Left lobe of liver (tissue), 2 donors: Measurements from ENCODE around the gene EXOC6B. TPM values are rescaled to one million over a fixed set of nuclear protein-coding genes. Genes with fewer than 3 reads are reported as not detected.

Source experiments
- ATAC-seq: fragments of 200-7000 bp; cut with Tn5 transposase; one replicate; pipeline ENCODE4 v1.9.1; 2020; ENCODE audit warnings: mild to moderate bottlenecking, moderate library complexity
- DNase-seq: peaks from one replicate; pipeline ENCODE4 v3.0.0-alpha.2; 2020; ENCODE audit warnings: low spot score
- total RNA-seq: library from RNA; stranded (reverse); gene quantifications from one replicate; pipeline ENCODE4 v1.2.1, GENCODE V29; 2021
- donor health status: DM: no; HTN: no; CAD: no; lungs with moderate emphysema.
- donor health status: DM: no; HTN: yes; CAD: no.

EXOC6B gene
- total RNA-seq, 1 donor from 2014 or later = 9.1 TPM

DNA sequence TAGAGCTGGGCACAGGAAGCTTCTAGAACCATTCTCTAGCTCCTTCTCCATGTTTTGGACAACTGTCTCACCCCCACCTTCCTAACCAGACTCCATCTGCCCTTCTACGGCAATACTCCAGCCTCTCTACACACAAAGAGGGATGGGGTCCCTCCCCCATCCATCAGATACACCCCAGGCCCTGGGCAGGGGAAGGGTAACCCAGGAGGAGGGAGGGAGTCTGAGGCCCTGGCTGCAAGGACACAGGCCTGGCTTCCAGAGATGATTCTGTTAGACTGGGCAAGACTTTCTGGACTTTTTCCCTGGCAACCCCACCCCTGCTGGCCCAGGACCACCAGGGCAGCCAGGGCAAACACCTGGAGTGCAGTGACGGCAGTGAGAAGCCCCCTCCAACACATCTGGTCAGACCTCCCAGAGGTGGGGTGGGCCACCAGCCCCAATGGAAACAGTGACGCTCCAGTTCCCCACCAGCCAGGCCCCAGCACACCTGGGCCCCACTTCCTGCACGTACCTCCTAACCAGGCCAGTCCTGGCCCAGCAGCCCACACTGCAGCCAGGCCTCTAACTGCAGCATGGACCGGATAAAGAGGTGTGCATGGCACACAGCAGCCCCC lies 684.7 kb downstream of the EXOC6B start:
- ATAC-seq (no peak), DNase-seq (peak; percentile 41)

DNA sequence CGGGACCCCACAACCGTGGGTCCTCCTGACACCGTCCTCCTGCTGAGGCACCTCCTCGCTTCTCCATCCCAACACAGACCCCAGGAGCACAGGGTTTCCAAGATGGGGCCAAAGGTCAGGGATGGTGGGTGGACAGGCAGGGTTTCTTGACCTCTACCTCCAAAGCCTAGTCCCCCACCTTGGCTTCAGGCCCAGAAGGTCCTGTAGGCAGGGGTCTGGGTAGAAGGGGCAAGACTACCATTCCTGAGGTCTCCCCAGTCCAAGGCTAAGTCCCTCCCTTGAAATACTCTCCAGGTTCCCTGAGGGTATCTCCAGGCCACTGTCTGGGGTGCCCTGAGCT lies 685.2 kb downstream of the EXOC6B start:
- ATAC-seq = no peak
- no peak for DNase-seq

DNA sequence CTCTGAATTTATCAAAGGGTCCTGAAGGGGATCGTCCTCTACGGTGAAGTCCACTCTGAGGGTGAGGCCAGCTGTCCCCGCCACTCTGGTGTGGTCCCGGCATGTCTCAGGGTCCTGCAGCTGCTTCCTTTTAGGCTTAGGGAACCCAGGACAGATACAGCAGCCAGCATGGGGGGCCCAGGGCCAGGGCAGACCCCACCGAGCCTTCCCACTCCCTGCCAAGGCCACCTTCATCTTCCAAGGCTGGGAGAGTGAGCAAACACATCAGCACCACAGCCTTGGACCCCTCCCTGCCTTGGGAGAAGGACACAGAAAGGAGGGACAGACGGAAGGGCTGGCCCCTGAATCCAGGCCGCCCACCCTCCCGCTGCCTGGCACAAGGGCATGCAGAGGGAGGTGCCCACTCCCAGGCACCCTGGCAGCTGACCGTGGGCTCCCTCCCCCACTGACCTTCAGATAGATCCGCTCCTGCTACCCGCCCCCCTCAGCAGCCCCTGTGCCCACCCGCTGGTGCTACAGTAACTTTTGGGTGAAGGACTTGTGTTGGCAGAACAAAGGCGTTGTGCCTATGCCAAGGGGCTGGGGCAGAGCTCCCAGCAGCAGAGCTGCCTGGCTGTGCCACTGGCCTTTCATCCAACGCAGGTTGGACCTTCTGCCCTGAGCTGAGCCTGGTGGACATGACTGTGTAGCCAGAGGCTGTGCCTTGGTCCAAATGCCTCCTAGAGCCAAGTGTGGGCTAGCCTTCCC lies 685.8 kb downstream of the EXOC6B start:
- no peak for ATAC-seq
- DNase-seq = peak; percentile 48

DNA sequence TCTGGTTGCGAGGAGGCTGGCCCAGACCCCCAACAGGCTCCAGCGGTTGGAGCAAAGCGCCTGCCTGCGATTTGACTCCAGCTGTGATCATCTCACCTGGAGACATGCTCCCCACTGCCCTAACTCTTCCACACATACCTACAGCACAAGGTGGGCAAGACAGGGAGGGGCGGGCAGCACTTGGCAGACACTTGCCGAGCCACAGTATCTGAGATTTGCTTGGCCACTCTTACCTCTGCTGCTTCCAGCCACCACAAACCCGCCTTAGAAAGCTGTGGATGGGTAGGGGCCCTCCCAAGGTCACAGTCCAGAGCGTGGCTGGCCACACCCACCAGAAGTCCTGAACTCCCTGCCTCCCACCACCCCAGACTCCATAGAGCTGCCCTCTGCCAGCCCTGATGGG lies 686.4 kb downstream of the EXOC6B start:
- no peak for ATAC-seq
- DNase-seq = no peak

DNA sequence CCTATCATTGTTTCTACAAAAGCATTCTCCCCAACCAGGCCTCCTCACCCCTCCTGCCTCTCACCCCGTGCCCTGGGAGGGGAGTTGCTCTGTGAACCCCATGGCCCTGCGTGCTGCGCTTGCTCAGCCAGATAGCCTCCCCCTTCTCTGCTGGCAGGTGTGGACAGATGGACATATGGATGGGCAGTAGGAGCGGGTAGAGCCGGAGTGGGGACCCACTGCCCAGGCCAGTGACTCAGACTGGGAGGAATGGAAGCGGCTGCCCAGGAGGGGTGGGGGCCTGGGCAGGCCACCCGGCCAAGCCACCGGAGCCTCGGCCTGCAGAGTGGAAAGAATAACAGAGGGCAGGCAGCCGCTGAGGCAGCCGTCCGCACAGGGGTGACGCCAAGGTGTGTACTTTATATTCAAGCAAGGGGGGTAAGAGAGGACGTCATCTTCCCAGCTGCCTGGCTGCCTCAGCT lies 686.9 kb downstream of the EXOC6B start:
- ATAC-seq = no peak
- DNase-seq = peak; percentile 39

DNA sequence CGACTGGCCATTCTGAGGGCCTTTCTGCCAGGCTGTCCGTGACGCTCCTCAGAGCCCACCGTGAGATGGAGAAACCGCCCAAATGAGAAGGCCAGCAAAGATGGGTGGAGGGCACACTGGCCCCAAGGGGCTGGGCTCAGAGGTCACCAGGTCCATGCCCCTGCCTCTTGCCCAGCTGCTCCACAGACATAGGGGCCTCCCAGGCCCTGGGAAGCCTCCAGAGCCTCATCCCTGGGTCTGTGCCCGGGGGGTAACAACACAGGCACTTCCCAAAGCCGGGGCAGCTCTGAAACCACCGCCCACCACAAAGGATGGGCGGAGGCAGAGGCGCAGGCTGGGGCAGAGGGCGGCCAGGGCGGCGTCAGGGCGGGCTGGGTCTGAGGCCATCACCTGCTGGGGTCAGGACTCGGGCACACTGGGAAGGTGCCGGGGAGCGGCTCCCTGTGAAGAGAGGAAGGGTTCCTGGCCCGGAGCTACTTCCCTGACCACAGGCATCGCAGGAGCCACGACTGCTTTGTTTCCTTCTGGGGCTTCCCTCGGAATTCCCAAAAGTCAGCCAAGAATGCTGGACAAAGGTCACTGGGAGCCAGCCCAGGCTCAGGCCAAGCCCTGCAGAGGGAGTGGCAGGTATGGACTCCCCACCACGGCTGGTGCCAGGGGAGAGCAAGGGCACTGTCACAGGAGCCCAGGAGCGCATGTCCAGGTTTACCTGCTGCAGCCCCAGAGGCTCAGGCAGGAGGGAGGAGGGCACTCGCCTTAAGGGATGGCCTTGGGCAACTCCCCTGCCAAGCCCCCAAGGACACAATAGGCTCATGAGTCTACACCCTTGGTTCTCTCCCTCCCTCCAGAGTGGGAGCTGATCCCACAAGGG lies 687.6 kb downstream of the EXOC6B start:
- ATAC-seq (peak; percentile 86), DNase-seq (peak; percentile 85)

DNA sequence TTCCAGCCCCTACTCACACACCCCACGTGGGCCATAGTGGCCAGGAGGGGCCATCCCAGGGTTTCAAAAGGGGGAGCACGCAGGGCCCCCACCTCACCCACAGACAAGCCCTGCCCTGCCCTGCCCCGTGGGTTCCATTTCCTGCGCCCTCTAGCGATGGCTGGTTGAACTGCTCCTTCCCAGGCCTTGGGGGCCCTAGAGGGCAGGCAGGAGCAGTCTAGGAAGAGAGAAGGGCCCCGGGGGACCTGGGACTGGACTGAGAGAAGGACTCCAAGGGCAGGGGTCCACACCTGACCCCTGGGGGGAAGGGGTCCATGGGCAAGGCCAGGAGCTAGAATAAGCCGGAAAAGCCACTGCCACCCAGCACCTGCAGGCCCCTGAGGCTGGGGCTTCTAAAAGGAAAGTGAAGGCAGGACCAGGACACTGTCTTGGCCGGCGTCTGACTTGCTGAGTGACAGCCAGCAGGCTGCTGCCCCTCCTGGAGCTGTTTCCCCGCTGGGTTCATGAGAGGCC lies 688.3 kb downstream of the EXOC6B start:
- ATAC-seq (peak; percentile 72), DNase-seq (peak; percentile 65)

DNA sequence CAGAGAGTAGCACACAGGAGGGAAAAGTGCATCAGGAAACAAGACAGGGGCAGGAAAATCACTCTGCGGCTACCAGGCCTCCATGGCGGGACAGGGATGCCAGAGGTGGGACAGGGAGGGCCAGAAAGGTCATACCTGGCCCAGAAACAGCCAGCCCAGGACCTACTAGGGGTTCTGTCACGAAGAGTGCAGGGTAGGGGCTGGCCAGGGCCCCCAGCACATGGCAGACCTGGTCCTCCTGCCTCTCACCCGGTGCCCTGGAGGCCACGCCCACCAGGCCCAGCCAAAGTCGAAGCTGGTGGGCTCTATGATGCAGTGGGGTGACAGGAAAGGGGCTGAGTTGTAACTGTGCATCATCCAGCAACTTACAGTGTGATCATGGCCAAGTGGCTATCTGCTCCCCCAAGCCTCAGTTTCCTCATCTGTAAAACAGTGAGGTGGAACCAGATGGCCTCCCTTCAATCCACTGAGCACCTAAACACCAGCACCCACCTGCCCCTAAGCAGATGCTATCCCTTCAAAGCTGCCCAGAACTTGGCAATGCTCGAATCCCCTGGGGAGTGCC lies 688.8 kb downstream of the EXOC6B start:
- ATAC-seq = no peak
- no peak for DNase-seq

DNA sequence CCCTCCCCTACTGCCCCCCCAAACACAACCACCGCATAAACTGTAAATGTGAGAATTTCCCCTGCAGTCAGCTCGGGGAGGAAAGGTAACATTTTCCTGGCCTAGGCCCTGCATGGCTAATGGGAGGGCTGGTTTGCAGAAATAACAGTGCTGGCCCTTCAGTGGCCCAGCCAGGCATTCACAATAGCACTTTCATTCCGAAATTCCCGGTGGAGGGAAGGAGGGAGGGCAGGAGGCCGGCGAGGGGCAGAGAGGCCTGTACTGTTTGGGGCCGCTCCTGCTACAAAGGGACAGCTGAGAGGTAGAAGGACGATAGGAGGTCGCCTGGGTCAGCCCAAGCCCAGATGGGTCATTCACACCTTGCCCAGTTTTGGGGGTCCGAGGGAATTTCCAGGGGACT lies 689.5 kb downstream of the EXOC6B start:
- DNase-seq = no peak
- no peak for ATAC-seq

DNA sequence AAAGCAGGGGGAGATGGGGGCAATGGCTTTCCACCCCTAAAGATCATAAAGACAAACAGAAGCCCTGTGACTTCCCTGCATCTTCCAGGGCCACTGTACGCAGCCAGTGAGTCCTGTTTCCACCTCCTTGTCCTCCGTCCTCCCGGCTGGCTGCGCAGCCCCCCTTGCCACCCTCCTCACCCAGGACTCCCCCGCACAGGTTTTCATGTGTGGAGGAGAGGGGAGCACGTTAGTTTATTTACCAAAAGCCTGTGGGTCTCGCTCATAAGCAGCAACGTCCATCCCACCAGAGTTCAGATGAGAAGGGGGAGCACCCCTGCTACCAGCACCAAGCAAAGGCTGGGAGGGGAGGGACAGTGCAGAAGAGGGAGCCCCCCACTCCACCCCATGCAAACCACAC lies 689.9 kb downstream of the EXOC6B start:
- no peak for DNase-seq
- no peak for ATAC-seq

DNA sequence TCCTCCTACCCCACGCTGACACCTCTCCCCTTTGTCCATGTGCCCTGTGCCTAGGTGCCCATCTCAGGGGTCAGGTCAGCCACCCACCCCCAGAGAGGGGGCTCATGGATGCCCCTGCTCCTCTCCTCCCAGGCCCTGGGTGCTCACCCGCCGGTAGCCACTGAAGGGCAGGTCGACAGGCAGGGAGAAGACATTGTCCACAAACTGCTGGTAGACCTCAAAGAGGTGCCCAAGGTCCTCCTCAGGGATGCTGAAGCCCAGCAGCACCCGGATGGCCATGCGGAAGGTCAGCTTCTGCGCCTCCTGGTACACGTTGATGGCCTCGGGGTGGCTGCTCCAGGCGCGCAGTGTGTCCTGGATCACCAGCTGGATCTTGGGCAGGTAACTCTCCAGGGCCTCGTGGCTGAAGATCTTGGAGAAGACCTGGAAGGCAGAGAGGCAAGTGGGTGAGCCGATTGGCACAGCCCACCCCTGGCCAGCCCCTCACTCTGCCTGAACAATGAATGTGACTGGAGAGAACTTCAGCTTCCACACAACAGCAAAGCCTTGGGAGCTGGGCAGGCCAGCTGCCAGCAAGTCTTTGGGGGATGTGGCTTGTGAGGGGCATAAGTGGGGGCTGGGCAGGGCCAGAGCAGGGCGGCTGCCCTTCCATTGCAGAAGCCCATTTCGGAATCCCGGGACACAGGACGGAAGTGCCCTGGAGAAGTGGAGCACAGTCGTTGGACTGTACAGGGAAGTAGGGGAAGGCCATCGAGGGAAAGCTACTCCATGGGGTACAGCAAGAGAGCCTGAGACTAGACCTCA lies 690.6 kb downstream of the EXOC6B start:
- ATAC-seq (no peak), DNase-seq (no peak)

DNA sequence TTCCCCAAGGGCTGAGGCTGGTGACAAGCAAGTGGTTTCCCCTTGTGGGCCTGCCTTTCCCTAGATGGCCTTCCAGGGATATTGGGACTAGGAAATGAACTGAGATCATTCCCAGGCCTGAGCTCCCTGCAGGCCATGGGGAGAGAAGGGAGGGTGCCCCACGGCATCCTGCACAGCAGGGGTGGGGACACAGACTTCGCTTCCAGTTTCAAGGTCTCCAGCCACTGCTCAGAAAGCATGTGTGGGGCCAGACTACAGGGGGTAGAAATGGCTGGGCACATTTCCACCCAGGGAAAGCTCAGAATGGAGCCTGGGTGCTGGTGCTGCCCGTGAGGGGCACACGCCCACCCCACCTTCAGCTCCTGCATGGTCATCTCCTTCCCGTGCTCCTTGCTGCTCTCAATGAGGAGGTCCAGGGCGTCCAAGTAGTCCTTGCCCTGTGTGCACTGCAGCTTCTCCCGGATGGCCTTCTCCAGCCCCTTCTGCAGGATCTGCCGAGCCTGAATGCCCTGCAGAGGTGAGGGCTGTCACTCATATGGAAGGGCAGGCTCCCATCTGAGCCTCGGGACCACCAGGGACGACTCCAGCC lies 691.3 kb downstream of the EXOC6B start:
- ATAC-seq (no peak), DNase-seq (no peak)

DNA sequence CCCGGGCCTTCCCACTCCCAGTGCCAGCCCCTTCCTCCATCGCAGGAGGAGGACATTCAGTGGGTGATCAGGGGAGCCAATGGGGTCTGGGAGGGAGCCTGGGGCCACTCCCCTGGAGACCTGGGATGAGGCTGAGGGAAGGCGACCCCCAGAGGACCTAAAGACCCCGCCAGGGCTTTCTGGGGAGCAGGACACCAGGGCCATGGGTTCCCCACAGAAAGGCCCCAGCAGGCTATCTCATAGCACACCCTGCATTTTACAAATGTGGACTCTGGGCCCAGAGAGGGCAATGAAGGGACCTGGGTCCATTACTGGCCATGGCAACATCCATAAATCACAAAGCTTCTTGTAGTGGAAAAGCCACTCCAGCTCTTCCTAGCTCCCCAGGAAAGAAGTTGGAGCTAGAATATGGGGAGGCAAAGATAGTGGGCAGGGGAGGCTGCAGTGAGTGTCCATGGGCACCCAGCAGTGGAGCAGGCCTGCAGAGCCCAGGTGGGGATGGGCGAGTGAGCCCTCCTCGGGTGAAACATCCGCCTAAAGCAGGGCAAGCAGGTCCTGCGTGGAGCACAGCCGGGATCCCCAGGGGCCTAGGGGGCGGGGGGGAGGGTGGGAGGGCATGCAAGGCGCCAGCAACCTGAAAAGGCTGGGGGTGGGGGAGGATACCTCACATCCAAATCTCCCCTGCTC lies 692.0 kb downstream of the EXOC6B start:
- ATAC-seq = no peak
- no peak for DNase-seq

DNA sequence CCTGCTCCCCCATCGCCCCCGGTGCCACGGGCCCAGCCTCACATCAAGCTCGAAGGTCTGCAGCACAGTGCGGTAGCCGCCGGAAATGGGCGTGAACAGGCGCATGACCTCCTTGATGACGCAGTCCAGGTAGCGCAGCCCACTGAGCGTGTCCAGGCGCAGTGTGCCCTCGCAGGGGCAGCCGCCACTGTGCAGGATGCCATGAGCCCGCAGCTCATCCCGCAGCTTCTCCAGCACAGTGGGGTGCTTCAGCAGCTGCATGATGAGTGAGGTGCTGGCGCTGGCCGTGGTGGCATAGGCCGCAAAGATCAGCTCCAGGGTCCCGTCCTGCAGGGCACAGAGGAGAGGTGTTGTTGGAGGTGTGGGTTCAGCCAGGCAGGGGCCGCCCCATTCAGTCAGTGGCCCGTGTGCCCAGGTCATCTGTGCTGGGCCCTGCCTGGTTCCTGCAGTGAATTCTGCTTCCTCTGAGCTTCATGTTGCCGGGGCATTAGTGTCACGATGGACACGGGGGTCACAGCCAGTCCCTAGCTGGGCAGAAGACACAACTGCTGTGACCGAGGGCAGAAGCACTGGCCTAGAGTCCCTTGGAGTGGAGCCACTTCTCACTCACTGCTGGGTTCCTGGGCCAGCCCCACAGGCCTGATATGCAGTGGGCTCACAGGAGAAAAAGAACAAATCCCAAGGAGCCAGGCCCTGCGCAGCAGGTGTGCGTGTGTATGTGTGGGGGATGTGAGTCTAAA lies 692.7 kb downstream of the EXOC6B start:
- no peak for DNase-seq
- no peak for ATAC-seq

DNA sequence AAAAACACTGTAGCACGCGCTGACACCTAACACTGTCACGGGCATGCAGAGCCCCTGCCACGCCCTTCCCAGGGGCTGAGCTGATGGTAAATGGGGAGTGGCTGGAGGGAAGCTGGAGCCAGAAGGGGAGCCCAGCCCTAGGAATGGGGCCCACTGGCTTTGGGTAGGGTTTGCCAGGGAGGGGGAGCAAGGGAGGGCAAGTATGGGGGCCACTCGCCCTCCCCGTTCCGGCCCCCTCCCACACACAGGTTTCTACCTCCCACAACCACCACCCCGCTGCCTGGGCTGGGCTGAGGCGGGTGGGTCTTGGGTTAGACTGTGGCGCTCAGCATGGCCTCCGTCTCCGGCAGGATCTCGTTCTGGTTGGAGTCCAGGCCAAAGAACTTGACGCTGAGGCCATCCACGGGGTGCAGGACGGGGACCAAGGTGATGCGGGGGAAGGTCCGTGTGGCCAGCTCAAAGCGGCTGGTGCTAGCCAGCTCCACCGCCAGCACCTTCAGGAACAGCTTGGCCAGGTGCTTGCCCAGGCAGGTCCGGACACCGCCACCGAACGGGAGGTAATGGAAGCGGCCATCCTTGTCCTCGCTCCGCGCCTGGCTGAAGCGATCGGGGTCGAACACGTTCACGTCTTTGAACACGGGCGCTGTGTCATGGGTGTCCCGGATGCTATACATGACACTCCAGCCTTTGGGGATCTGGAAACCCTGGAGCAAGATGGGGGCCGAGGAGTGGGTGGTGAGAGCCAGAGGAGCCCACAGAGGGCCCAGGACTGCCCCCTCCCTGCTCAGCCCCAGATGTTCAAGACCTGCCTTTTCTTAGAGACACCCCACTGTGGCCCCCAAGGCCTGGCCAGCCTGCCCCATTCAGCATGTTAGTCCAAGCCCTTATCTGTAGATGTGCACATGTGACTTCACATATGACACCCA lies 693.7 kb downstream of the EXOC6B start:
- ATAC-seq = no peak
- peak; percentile 38 for DNase-seq

DNA sequence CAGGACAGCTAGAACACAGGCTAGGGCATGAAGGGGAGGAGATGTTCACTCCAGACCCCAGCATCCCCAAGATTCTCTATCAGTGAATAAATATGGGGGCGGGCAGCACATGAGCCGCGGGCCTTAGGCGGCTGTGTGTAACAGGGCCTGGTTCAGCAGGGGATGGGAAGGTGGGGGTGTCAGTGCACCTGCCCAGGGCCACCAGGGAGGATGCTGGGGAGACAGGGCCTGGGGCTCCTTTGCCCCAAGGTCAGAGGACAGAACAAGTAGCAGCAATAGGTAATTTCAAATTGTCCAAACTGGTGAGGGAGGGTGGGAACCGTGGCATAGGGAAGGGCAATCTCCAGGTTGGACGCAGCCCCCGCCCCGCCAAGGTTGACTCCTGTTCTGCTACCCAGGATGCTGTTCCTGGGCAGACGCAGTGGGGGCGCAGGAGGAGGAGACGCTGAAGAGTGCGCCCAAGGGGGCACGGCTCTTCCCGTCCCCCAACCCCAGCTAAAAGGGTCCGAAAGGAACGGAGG lies 694.4 kb downstream of the EXOC6B start:
- DNase-seq (no peak), ATAC-seq (no peak)

DNA sequence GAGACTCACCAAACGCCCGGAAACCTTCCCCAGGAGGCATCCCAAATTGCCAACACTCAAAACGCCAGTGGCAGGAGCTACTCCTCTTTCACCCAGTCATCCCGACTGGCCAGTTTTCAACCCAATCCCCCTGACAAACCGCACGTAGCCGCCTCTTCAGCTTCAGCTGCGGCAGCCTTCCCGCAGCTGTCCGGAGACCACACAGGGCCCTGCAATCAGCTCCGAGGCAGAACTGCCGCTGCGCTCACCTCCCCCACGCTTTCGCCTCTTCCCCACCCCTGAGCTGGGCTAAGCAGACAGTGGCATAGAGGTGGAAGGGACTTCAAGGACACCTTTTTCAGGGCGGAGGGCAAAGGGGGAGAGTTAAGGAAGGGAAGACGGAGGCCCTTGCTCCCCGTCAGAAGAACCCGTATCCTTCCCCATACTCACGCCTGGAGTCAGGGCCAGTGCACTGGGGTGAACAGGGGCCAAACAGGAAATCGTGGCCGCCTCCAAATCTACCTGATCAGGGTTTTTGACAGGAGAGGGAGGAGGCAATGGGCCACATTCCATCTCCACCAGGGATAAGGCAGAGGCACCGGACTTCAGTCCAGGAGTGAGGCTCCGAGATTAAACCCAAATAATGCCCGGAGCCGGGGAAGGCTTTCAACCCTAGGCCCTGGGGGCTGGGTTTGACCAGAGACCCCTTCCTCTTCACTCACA lies 695.0 kb downstream of the EXOC6B start:
- DNase-seq (peak; percentile 34), ATAC-seq (no peak)
